Thyroid gland (tissue), 4 donors: ENCODE measurements around the gene KLF13. TPM values are rescaled to one million over a fixed set of nuclear protein-coding genes. Genes with fewer than 3 reads are reported as not detected.

Source experiments
- DNase-seq, 2 donors: peaks; one replicate each; pipeline ENCODE4 v3.0.0-alpha.2; 2019
- H3K27ac ChIP-seq, 3 donors: fragments of 200-600 bp; sonication (generic); 1 replicate in 2 of 3; 2 replicates in 1 of 3; pipeline ENCODE4 v1.5.1; 2016 to 2019; ENCODE audit warnings: mild to moderate bottlenecking in 1 of 3, moderate library complexity in 1 of 3
- H3K27me3 ChIP-seq: fragments of 200-600 bp; sonication (generic); one replicate; pipeline ENCODE4 v1.5.1; 2019
- H3K36me3 ChIP-seq, 2 donors: fragments of 200-600 bp; sonication (generic); one replicate each; pipeline ENCODE4 v1.5.1; 2016 to 2019
- H3K4me1 ChIP-seq, 2 donors: fragments of 200-600 bp; sonication (generic); one replicate each; pipeline ENCODE4 v1.5.1; 2017 to 2019
- H3K4me3 ChIP-seq, 3 donors: fragments of 200-600 bp; sonication (generic); replicated peaks in 1 of 3; 1 replicate in 2 of 3; 2 replicates in 1 of 3; pipeline ENCODE4 v1.5.1; 2016; ENCODE audit warnings: mild to moderate bottlenecking in 1 of 3
- H3K9me3 ChIP-seq: fragments of 200-600 bp; sonication (generic); one replicate; pipeline ENCODE4 v1.5.1; 2017
- POLR2A ChIP-seq, 2 donors: fragments of 450-650 bp; IDR thresholded peaks; one replicate each; pipeline ENCODE4 v1.6.1; 2017; ENCODE audit warnings: antibody characterized with exemption in 2 of 2, mild to moderate bottlenecking in 2 of 2, moderate library complexity in 1 of 2
- WGBS, 2 donors: methylation state at CpG; one replicate each; pipeline ENCODE4 v1.1.5; 2017; 5-methylcytosine and 5-hydroxymethylcytosine counted together
- intact Hi-C: fragments of 100-400 bp; cut with DNase I; formaldehyde crosslinking; loops from one replicate; pipeline ENCODE4 v1.15.1; 2023
- total RNA-seq, 4 donors: library from RNA; depleted of rRNA; stranded (reverse); fragments of >200 nt; gene quantifications; one replicate each; pipeline ENCODE4 v1.2.3, GENCODE V29; 2016
- TF ChIP-seq, protein P1 (sequence below), 6 experiments: fragments of 200-600 bp in 3 of 6; fragments of 450-650 bp in 3 of 6; sonication (generic) in 3 of 6; IDR thresholded peaks; one replicate each; pipeline ENCODE4 v1.5.1; 2016 to 2019; ENCODE audit warnings: antibody characterized with exemption in 6 of 6, mild to moderate bottlenecking in 2 of 6, inconsistent platforms in 1 of 6, moderate library complexity in 1 of 6

Gene KLF13
- total RNA-seq, 4 donors from 2014 or later = 84.0 to 117 (median 97.6) TPM

DNA sequence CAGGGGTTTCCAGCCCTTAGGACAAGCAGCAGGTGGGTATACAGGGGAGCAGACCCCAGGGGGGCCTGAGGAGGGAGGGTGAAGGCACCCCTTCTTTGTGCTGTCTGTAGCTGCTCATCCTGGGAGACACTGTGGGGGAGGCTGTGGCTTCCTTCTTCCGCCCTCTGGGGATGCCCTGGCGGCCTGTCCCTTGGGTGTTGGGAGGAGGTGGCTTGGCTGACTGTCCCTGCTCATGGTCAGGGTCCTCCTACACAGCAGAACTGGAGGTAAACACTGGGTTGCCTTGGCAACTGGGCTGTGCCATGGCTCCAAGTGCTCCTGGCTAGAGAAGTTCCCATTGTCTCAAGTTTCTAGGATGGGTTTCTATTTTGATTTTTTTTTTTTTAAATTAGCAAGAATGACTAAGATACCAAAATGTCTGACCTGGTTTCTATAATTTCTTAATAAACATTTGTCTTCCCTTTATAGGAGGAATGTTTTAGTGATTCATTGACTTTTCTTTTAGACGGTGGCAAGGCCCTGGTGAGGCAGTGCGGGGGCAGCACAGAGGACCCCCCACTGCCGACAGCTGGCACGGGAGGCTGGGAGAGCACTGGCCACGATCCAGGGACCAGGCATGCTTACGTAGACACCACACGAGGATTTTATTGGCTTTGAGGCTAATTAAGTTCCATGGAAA, 12.4 kb downstream of the KLF13 start:
- intact Hi-C loops = no loop called here
- TF ChIP-seq POLR2A (IDR thresholded peaks at IDR 0.05) = no peak
- TF ChIP-seq, protein P1, sequence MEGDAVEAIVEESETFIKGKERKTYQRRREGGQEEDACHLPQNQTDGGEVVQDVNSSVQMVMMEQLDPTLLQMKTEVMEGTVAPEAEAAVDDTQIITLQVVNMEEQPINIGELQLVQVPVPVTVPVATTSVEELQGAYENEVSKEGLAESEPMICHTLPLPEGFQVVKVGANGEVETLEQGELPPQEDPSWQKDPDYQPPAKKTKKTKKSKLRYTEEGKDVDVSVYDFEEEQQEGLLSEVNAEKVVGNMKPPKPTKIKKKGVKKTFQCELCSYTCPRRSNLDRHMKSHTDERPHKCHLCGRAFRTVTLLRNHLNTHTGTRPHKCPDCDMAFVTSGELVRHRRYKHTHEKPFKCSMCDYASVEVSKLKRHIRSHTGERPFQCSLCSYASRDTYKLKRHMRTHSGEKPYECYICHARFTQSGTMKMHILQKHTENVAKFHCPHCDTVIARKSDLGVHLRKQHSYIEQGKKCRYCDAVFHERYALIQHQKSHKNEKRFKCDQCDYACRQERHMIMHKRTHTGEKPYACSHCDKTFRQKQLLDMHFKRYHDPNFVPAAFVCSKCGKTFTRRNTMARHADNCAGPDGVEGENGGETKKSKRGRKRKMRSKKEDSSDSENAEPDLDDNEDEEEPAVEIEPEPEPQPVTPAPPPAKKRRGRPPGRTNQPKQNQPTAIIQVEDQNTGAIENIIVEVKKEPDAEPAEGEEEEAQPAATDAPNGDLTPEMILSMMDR (IDR thresholded peaks at IDR 0.05) = no peak
- Histone ChIP-seq H3K4me3 (no peak overlapping the region), H3K36me3 (no peaks in the 10 kb centered on the region), H3K9me3 (no peaks in the 10 kb centered on the region), H3K27ac (peak overlapping the region; percentile 95 to 100 (median 100)), H3K4me1 (peaks cover 95 to 100% of the 10 kb centered on the region in 2 donors), H3K27me3 (no peaks in the 10 kb centered on the region)
- WGBS, 2 donors = 8 to 16% methylated on average over 9 of the region's 9 CpGs
- peak; percentile 89 to 92 for DNase-seq

DNA sequence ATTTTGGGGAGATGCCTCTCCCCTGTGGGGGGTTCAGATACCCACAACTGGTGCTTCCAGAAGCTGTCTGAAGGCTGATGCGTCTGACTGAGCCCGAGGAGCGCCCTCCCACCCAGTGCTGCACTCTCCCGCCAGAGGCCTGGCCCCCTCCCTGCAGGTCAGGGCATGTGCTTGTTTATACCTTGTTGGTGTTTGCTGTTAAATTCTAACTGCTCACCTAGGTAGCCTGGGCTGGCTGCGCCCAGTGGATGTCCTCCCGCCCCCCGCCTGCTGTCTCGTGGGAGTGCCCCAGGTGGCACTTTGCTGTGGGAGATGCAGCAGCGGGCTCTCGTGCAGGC, 12.9 kb downstream of the KLF13 start:
- 46 to 80% methylated on average over 4 to 8 of the region's 10 CpGs for WGBS, 2 donors
- intact Hi-C loops = no loop called here
- H3K9me3 ChIP-seq = no peaks in the 10 kb centered on the region
- DNase-seq = peak in 1 of 2 donors; percentile 50
- TF ChIP-seq, protein P1 (IDR thresholded peaks at IDR 0.05) = no peak
- no peak for TF ChIP-seq POLR2A (IDR thresholded peaks at IDR 0.05)
- H3K27ac ChIP-seq = peak overlapping the region; percentile 95 to 100 (median 100)
- H3K4me3 ChIP-seq = no peak overlapping the region
- H3K4me1 ChIP-seq = peaks cover 95 to 100% of the 10 kb centered on the region in 2 donors
- no peaks in the 10 kb centered on the region for H3K27me3 ChIP-seq
- H3K36me3 ChIP-seq = no peaks in the 10 kb centered on the region

DNA sequence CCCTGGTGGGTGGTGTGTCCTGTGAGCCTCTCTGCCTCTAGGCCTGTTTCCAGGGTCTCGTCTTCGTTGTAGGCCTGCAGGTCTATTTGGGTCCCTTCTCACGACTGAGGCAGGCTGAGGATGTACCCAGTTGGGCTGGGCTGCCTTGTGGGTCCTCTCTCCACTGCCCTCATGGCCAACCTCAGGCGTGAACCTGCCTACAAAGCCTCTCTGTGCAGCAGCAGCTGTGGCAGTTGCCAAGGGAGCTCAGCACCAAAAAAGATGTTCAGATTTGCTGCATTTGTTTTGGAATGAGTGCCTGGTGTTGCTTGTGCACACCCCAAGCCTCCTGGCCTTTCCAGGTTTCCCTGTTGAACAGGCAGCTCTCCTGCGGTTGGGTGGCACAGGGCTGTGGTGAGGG, 13.4 kb downstream of the KLF13 start:
- no peaks in the 10 kb centered on the region for H3K9me3 ChIP-seq
- H3K4me1 ChIP-seq = peaks cover 95 to 100% of the 10 kb centered on the region in 2 donors
- no peak overlapping the region for H3K4me3 ChIP-seq
- DNase-seq = no peak
- 88 to 92% methylated on average over 5 of the region's 5 CpGs for WGBS, 2 donors
- no peak for TF ChIP-seq POLR2A (IDR thresholded peaks at IDR 0.05)
- TF ChIP-seq, protein P1 (IDR thresholded peaks at IDR 0.05) = no peak
- no peaks in the 10 kb centered on the region for H3K36me3 ChIP-seq
- H3K27ac ChIP-seq = peak overlapping the region; percentile 95 to 100 (median 100)
- H3K27me3 ChIP-seq = no peaks in the 10 kb centered on the region
- intact Hi-C loops = no loop called here

DNA sequence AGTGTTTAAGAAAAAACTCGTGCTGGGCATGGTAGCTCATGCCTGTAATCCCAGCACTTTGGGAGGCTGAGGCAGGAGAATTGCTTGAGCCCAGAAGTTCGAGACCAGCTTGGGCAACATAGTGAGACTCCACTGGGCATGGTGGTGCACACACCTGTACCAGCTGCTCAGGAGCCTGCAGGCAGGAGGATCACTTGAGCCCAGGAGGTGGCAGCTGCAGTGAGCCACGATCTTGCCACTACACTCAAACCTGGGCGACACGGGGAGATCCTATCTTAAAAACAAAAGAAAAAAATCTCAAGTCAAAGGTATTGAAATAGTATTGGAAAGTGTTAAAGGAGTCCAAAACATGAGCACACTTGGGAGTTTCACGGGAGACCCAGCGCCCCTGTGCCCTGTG, 14.0 kb downstream of the KLF13 start:
- Histone ChIP-seq H3K36me3 (no peaks in the 10 kb centered on the region), H3K27ac (peak overlapping the region; percentile 95 to 100 (median 100)), H3K4me1 (peaks cover 96 to 100% of the 10 kb centered on the region in 2 donors), H3K27me3 (no peaks in the 10 kb centered on the region), H3K4me3 (no peak overlapping the region), H3K9me3 (no peaks in the 10 kb centered on the region)
- intact Hi-C loops = no loop called here
- DNase-seq = no peak
- TF ChIP-seq, protein P1 (IDR thresholded peaks at IDR 0.05) = no peak
- TF ChIP-seq POLR2A (IDR thresholded peaks at IDR 0.05) = no peak
- 75 to 84% methylated on average over 7 of the region's 7 CpGs for WGBS, 2 donors

DNA sequence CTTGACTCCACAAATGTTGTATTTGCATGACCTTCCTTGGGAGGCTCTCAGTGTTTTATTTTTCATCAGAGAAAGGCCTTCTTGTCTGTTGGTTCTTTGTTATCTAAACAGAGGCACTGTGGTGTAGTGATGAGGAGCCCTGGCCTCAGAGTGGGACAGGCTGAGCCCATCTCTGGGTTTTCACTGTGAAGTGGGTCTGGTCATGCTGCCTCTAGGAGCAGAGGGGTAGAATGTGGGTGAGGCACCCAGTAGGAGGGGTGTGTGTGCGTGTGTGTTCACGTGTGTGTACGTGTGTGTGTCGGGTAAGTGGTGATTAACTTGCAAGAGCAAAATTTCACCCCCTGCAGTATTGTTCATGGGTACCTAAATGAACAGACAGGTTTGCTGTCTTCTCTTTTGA, 14.4 kb downstream of the KLF13 start:
- 77 to 90% methylated on average over 4 of the region's 4 CpGs for WGBS, 2 donors
- H3K4me1 ChIP-seq = peaks cover 92 to 100% of the 10 kb centered on the region in 2 donors
- peak; percentile 5 for DNase-seq
- H3K4me3 ChIP-seq = no peak overlapping the region
- H3K36me3 ChIP-seq = no peaks in the 10 kb centered on the region
- no peaks in the 10 kb centered on the region for H3K27me3 ChIP-seq
- H3K27ac ChIP-seq = peak overlapping the region; percentile 95 to 100 (median 100)
- no peaks in the 10 kb centered on the region for H3K9me3 ChIP-seq
- no peak for TF ChIP-seq POLR2A (IDR thresholded peaks at IDR 0.05)
- TF ChIP-seq, protein P1 (IDR thresholded peaks at IDR 0.05) = no peak
- intact Hi-C loops = no loop called here
